Nephron progenitor cell (in vitro differentiated cells): Measurements from ENCODE around the gene JPT2.

Experiments used
- DNase-seq: peaks from one replicate; pipeline ENCODE4 v3.0.0; 2021
- H3K27ac Mint-ChIP-seq: 2 replicates; pipeline ENCODE4 v1.8.0; 2021; ENCODE audit warnings: mild to moderate bottlenecking, moderate library complexity, mixed read lengths
- H3K27me3 Mint-ChIP-seq: 2 replicates; pipeline ENCODE4 v1.8.0; 2021; ENCODE audit warnings: mild to moderate bottlenecking, low read depth, mixed read lengths; ENCODE audit not compliant: poor library complexity
- H3K36me3 Mint-ChIP-seq: 2 replicates; pipeline ENCODE4 v1.8.0; 2021; ENCODE audit warnings: low read depth, mixed read lengths
- H3K4me1 Mint-ChIP-seq: 2 replicates; pipeline ENCODE4 v1.8.0; 2021; ENCODE audit warnings: mixed read lengths
- H3K4me3 Mint-ChIP-seq: 2 replicates; pipeline ENCODE4 v1.8.0; 2021; ENCODE audit warnings: mild to moderate bottlenecking, moderate library complexity, mixed read lengths
- H3K9me3 Mint-ChIP-seq: 2 replicates; pipeline ENCODE4 v1.8.0; 2021; ENCODE audit warnings: mild to moderate bottlenecking, moderate library complexity, mixed read lengths
- TF ChIP-seq, protein P1 (sequence below): fragments of 200-600 bp; sonication (generic); IDR thresholded peaks from 2 replicates; pipeline ENCODE4 v1.5.0; 2021; ENCODE audit warnings: antibody characterized with exemption

The JPT2 gene

DNA sequence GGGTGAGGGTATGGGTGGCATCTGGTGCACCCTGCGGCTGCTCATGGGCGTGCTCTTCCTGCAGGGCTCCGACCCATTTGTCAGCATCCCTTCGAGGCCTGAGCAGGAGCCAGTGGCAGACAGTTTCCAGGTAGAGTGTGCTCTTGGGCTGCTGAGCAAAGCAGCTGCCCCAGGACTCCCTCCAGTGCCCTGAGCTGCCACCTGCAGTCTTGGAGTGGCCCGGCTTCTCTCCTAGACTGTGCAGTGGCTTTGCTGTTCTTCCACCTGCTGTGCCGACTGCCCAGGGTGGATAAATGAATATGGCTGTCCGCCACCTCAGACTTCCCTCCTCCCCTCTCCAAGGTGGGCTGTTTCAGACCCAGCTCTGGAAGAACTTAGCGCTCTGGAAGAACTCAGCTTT lies 10.8 kb upstream of the JPT2 start:
- H3K4me1 Mint-ChIP-seq: no peaks in the 10 kb centered on the region
- DNase-seq: no peak
- no peaks in the 10 kb centered on the region for H3K27me3 Mint-ChIP-seq
- H3K9me3 Mint-ChIP-seq: no peaks in the 10 kb centered on the region
- H3K36me3 Mint-ChIP-seq: peaks cover 53% of the 10 kb centered on the region
- TF ChIP-seq, protein P1, sequence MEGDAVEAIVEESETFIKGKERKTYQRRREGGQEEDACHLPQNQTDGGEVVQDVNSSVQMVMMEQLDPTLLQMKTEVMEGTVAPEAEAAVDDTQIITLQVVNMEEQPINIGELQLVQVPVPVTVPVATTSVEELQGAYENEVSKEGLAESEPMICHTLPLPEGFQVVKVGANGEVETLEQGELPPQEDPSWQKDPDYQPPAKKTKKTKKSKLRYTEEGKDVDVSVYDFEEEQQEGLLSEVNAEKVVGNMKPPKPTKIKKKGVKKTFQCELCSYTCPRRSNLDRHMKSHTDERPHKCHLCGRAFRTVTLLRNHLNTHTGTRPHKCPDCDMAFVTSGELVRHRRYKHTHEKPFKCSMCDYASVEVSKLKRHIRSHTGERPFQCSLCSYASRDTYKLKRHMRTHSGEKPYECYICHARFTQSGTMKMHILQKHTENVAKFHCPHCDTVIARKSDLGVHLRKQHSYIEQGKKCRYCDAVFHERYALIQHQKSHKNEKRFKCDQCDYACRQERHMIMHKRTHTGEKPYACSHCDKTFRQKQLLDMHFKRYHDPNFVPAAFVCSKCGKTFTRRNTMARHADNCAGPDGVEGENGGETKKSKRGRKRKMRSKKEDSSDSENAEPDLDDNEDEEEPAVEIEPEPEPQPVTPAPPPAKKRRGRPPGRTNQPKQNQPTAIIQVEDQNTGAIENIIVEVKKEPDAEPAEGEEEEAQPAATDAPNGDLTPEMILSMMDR: no peak
- no peak overlapping the region for H3K4me3 Mint-ChIP-seq
- no peak overlapping the region for H3K27ac Mint-ChIP-seq

DNA sequence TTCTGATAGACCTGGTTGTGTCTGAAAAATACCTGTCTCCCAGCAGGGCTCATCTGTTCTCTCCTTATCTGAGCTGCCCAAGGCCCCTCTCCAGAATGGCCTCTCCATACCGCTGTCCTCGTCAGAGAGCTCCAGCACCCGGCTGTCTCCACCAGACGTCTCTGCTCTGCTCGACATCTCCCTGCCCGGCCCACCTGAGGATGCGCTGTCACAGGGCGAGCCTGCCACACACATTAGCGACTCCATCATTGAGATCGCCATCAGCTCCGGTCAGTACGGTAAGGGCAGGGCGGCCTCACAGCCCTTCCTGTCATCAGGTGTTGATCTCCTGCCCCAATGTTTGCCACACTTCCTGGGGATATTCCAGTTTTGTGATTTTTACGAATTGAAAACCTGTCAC lies 10.2 kb upstream of the JPT2 start:
- no peak overlapping the region for H3K27ac Mint-ChIP-seq
- peaks cover 56% of the 10 kb centered on the region for H3K36me3 Mint-ChIP-seq
- DNase-seq: no peak
- no peak overlapping the region for H3K4me3 Mint-ChIP-seq
- TF ChIP-seq, protein P1: no peak
- H3K9me3 Mint-ChIP-seq: no peaks in the 10 kb centered on the region
- no peaks in the 10 kb centered on the region for H3K27me3 Mint-ChIP-seq
- no peaks in the 10 kb centered on the region for H3K4me1 Mint-ChIP-seq

DNA sequence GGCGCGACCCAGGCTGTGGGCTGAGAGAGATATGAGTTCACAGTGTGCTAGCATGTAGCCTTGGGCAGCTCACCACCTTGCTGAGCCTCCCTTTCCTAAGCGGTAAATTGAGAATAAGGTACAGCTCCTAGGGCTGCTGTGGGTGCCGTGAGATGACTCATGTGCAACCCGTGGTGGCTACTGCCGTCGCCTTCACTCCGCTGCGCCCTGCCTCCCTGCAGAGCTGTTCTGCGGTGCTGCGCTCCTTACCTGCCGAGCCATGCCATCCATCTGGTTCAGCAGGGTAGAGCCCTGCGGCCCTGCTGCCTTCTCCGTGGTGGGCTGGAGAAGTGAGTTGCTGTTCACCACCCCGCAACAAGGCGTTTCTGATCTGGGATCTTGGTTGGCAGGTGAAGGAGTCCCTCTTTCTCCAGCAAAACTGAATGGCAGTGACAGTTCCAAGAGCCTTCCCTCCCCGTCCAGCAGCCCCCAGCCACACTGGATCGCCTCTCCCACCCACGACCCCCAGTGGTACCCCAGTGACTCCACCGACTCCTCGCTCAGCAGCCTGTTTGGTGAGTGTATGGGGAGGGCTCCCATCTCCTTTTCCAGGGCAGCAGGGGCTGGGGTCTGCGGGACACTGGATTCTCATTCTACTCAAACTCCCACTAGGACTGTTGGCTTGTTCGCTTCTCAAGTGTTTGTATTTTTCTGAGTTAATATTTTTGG lies 9.3 kb upstream of the JPT2 start:
- Mint-ChIP-seq H3K36me3 (peaks cover 61% of the 10 kb centered on the region), H3K27ac (no peak overlapping the region), H3K27me3 (no peaks in the 10 kb centered on the region), H3K4me3 (no peak overlapping the region), H3K9me3 (no peaks in the 10 kb centered on the region), H3K4me1 (no peaks in the 10 kb centered on the region)
- TF ChIP-seq, protein P1: no peak
- no peak for DNase-seq

DNA sequence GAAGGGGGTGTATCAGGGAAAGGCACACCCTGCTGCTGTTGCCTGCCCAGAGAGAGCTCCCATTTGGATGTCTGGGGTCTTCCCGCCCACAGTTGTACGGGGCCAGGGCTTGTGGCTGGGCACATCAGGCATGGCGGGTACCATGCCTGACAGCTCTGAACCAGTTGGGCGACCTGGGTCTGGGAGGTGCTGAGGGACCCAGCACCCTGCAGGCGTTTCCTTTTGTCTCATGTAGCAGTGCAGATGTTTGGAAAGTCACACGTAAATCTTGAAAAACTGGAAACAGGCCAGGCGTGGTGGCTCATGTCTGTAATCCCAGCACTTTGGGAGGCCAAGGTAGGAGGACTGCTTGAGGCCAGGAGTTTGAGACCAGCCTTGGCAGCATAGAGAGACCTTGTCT lies 8.4 kb upstream of the JPT2 start:
- H3K4me1 Mint-ChIP-seq: no peaks in the 10 kb centered on the region
- no peak for DNase-seq
- TF ChIP-seq, protein P1: no peak
- no peaks in the 10 kb centered on the region for H3K27me3 Mint-ChIP-seq
- peaks cover 65% of the 10 kb centered on the region for H3K36me3 Mint-ChIP-seq
- no peak overlapping the region for H3K4me3 Mint-ChIP-seq
- no peak overlapping the region for H3K27ac Mint-ChIP-seq
- H3K9me3 Mint-ChIP-seq: no peaks in the 10 kb centered on the region

DNA sequence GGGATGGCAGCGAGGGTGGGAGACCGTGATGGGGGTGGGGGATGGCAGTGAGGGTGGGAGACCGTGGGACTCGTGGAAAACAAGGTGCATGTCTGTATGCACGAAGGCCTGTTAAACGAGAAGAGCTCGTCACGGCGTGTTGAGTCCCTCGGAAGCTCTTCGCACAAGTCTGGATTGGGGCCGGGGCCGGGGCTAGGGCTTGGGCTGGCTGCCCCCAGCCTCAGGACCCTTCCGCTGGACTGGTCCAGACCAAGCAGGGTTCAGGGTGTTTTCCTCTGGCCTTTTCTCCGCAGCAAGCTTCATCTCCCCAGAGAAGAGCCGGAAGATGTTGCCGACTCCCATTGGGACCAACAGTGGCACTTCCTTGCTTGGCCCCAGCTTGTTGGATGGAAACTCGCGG lies 7.7 kb upstream of the JPT2 start:
- Mint-ChIP-seq H3K4me3 (no peak overlapping the region), H3K36me3 (peaks cover 66% of the 10 kb centered on the region), H3K9me3 (no peaks in the 10 kb centered on the region), H3K27me3 (no peaks in the 10 kb centered on the region), H3K27ac (no peak overlapping the region), H3K4me1 (no peaks in the 10 kb centered on the region)
- DNase-seq: no peak
- TF ChIP-seq, protein P1: no peak

DNA sequence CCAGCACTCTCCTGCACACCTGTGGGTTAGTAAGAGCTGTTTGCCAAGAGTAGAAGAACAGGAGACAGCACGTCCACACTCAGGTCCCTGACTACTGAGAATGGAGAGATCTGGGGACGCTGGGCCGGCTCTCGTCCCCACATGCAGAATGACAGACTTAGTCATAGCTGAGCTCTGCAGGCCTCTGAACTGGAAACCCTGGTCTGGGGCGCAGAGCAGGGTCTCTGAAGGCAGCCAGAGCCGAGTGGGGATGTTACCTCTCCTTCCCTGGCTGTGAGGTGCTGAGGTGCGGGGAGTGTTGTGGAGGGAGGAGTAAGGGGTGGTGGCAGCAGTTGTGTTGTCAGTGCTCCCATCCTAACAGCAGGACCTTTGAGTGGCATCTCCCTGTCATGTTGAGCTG lies 7.2 kb upstream of the JPT2 start:
- Mint-ChIP-seq H3K4me3 (no peak overlapping the region), H3K4me1 (no peaks in the 10 kb centered on the region), H3K27ac (no peak overlapping the region), H3K36me3 (peaks cover 66% of the 10 kb centered on the region), H3K9me3 (no peaks in the 10 kb centered on the region), H3K27me3 (no peaks in the 10 kb centered on the region)
- TF ChIP-seq, protein P1: no peak
- no peak for DNase-seq
